Stimulated activated CD8-positive, alpha-beta memory T cell treated with anti-CD3 and anti-CD28 coated beads, Interleukin-7, amount 100 ng/mL, for 48 hours (primary cell): ENCODE results near the gene RHOG.
A peak's percentile ranks its signal among the peaks of the same experiment; 100 is the strongest.

ENCODE experiments used
- DNase-seq, 2 donors: peaks; one replicate each; pipeline ENCODE4 v3.0.0-alpha.2; 2020; ENCODE audit warnings: low read depth in 1 of 2; ENCODE audit errors: extremely low read depth in 1 of 2

RHOG gene

DNA sequence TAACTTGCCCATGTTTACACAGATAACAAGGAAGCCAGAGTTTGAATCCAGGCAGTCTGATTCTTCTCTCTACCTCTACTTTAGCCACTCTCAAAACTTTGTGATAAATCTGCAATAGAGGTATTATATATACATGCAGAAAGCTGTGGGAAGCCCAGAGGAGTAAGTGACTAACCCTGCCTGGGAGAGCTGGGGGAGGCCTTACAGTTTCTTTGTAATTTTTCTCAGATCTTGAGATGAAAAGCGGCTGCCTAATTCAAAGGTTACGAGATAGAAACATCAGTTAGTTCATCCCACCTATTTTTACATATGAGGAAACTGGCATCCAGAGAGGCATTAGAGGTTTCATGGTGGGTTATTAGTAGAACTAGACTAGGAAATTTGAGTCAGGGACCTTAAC, 19.6 kb upstream of the RHOG start:
- DNase-seq = no peak

DNA sequence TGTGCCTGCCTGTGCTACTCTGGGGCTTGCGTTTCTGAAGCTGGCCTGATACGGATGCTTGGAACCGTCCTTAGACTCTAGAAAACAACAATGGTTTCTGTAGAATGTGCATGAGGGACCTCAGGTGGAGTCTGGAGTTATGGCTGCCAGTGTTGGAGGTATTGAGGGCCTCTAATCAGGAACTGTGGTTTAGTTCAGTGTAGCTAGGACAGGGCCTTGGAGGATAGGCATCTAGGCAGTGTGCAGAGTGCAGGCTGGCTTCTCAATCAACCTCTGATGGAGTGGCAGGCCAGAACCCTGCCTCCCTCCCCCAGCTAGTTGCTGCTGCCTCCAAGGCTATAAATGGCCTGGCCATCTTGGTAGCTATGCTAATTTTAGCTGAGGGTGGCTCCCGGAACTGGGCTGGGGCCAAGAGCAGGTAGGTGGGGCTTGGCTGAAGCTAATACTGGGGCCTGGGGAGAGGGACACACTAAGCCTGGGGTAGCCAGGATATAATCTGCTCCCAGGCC, 18.7 kb upstream of the RHOG start:
- no peak for DNase-seq

DNA sequence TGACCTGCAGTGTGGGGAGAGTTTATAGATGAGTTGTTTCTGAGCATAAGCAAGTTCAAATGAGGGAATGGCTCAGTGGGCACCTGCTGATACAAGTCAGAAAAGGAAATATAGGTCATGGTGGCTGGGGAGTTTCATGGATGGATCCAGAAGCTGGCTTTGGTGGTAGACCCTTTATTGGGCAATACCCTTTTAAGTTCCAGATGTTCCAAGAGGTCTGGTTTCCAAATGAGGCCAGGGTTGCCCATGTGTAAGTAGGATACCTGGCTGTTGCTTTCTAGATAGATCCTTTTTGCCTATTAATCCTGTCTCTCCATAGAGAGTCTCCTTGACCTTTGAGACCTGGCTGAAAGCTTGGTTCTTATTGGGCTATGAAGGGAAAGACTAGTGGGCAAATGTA, 16.9 kb upstream of the RHOG start:
- DNase-seq = no peak

DNA sequence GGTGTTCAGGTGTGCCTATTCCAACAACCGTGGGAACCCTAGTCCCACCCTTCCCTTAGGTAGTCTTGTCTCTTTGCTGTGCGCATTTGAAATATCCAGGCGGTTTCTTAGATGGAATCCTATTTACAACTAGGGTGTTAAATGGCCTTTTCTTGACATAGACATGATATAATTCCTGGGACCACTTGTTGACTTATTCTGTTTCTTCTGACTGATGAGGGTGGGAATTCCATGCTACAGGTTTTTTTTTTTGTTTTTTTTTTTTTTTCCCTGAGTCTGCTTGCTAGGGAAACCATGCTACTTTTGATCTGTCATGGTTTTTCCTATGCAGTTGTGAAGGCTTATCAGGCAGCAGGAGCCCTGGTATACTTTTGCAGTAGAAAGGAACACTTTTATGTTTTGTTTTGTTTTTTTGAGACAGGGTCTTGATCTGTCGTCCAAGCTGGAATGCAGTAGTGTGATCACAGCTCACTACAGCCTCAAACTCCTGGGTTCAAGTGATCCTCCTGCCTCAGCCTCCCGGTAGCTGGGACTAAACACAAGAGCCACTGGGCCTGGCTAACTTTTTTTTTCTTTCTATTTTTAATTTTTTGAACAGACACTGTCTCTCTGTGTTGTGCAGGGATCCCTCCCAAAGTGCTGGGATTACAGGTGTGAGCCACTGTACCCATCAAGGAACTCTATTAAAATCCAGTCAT, 16.2 kb upstream of the RHOG start:
- no peak for DNase-seq

DNA sequence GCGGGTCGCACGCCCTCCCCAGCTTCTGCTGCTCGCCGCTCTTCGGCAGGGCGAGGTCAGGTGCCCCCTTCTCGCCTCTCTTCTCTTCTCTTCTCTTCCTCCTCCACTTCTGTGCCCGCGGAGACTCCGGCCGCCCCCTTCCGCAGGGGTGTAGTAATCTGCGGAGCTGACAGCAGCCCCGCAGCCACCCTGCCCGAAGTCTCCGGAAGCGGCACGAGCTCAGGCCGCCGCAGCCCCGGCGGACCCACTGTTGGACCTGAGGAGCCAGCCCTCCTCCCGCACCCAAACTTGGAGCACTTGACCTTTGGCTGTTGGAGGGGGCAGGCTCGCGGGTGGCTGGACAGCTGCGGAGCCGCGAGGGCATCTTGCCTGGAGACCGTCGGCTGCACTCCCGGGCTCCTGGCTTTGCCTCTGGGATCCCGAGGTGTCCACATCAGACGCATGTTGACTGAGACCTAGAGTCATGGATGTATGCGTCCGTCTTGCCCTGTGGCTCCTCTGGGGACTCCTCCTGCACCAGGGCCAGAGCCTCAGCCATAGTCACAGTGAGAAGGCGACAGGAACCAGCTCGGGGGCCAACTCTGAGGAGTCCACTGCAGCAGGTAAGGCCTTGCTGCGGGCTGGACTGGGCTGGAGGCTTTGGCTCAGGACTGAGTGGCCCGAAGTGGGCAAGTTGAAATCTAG, 15.2 kb upstream of the RHOG start:
- DNase-seq = no peak

DNA sequence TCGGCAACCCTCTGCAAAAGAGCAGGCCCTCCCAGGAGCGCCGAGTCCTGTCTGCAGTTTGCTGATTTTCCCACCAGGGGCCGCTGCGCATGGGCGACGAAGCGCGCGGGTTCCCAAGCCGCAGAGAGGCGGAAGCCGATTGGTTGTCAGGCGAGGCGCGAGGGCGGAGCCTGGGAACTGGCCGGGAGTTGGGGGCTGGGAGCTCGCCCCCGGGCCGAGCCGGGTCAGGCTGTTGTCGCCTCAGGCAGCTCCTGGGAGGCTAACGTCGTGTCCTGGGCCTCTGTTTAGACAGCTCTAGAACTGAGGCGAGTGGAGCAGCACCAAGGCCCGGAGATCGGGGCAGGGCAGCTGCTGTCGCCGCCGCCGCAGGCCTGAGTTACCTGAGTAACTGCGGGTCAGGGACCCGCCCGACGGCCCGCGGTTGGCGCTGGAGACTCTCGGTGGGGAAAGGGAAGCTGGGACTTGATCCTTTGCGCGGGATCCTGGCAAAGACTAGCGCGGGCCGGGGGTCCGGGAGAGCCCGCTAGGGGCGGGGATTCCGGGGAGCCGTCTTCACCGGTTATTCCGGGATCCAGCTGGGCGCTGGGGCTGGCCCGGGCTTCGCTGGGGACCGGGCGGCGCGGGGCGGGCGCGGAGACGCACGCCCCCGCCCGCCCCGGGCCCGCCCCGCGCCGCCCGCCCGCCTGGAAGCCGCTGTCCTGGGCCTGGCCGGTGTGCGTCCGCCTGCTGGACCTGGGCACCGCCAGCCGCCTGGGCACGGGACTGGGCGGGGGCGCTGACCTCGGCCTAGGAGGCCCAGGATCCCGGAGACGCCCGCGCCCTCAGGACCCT, 14.4 kb upstream of the RHOG start, which contains the start of gene STIM1:
STIM1 (plus strand) TSS at position 688 of the 831 bp plus-strand sequence. CDS start 607 bp downstream, outside the sequence.
- DNase-seq = peak; percentile 95 to 98

DNA sequence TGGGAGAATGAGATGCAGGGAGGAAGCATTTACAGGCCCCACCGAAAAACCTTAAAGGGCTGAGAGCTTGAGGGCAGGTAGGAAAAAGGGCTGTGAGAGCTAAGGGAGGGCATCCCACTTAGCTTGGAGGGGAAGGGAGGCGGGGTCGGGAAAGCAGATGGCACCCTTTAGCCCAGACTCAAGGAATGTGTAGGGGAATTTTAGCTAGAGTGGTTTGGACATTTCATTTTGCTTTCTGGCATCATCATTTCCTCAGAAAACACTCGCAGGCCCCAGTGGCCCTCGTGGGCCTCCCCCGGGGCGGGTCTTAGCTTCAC, 13.9 kb upstream of the RHOG start:
- DNase-seq = no peak

DNA sequence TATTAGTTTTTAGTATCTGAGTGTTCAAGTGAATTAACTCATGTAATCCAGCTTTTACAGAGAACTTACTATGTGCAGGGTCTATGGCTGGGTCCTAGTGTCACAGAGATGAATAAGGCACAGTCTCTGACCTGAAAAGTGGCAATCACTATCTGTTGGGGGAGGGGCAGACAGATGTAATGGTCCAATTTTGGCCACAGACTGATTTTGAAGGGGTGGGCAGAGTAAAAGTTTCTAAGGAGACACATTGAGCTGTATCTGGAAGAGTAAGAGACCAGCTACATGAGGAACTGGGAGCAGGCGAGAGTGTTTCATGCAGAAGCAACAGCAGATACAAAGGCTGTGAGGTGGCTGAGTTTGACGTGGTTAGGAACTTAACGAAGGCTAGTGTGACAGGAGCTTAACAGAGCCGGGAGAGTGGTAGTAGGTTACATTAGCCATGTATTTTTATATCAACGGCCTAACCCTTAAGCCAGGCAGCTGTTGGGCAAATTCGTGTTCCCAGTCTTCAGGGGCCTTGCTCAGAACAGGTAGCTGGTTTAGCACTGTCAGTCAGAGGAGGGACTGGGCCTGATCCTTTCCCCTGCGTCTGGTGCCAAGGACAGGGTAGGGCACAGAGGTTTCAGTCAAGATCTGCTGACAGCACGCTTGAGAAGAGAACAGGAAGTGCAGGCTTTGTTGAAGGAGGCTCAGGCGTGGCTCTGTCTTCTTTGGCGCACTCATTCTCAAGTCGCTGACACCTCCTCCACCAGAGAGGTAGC, 13.3 kb upstream of the RHOG start:
- DNase-seq = peak in 1 of 2 donors; percentile 62

DNA sequence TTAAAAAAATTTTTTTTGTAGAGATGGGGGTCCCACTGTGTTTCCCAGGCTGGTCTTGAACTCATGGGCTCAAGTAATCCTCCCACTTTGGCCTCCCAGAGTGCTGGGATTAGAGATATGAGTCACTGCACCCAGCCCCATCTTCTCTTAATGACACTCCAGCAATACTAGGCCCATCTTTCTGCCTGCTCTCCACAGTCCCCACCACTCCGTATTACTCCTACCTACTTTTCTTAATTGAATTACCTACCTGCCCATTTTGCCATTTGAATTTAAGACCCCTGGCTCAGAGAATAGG, 12.7 kb upstream of the RHOG start:
- no peak for DNase-seq

DNA sequence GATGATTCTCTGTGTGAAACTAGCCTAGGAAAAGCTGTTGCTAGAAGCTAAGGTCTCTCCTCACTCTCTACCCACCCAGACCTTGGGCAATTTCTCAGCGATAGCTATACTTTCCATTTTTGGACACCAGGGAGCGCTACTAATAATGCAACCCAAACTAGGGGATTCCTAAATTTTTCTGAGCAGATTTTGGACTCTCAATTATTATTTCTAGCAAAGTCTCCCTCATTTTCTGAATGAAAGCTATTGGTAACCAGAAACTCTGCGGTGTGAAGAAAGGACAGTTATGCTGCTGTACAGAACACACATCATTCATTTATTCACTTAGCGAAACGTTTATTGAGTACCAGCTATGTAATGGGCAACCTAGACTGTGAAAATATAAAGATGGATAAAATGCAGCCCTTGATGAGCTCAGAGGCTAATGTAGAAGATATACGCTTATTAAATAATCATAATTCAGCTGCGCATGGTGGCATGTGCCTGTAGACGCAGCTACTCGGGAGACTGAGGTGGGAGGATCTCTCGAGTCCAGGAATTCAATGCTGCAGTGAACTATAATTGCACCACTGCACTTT, 8.6 kb upstream of the RHOG start:
- no peak for DNase-seq

DNA sequence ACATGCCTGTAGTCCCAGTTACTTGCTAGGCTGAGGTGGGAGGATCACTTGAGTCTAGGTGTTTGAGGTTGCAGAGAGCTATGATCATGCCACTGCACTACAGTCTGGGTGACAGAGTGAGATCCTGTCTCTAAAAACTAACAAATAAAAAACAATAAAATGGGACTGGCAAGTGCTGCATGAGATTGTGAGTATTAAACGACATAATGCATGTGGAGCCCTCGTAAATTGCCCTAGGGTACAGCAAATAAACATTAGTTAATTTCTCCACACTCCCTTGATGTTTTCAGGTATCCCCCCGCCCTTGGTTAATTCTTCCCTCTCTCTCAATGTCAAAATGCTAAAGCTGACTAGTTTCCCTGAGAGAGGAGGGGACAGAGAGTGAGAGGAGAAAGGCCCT, 4.9 kb upstream of the RHOG start:
- no peak for DNase-seq

DNA sequence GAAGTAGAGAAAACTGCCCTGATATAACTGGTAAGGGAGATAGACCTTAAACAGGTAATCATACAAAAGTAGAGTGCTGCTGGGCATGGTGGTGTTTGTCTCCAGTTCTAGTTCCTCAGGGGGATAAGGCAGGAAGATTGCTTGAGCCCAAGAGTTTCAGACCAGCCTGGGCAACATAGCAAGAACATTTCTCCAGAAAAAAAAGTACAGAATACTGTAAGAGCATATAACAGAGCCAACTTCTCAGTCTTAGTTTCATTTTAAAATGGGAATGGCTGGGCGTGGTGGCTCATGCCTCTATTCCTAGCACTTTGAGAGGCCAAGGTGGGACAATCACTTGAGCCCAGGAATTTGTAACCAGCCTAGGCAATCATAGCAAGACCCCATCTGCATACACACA, 4.5 kb upstream of the RHOG start:
- DNase-seq = no peak

DNA sequence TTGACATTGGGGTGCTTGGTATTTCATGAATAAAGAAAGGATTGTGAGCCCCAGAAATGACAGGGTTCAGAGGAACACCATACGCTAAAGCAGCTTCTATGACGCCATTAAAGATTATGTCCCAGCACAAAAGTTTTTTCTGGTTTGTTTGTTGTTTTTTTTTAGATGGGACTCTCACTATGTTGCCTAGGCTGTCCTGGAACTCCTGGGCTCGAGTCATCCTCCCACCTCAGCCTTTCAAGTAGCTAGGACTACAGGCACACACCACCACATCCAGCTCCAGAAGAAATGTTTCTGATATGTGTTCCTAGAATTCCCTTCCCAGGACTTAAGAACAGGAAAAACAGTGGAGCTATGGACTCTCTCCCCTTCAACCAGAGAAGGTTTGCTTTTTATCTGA, 2.6 kb upstream of the RHOG start:
- no peak for DNase-seq

DNA sequence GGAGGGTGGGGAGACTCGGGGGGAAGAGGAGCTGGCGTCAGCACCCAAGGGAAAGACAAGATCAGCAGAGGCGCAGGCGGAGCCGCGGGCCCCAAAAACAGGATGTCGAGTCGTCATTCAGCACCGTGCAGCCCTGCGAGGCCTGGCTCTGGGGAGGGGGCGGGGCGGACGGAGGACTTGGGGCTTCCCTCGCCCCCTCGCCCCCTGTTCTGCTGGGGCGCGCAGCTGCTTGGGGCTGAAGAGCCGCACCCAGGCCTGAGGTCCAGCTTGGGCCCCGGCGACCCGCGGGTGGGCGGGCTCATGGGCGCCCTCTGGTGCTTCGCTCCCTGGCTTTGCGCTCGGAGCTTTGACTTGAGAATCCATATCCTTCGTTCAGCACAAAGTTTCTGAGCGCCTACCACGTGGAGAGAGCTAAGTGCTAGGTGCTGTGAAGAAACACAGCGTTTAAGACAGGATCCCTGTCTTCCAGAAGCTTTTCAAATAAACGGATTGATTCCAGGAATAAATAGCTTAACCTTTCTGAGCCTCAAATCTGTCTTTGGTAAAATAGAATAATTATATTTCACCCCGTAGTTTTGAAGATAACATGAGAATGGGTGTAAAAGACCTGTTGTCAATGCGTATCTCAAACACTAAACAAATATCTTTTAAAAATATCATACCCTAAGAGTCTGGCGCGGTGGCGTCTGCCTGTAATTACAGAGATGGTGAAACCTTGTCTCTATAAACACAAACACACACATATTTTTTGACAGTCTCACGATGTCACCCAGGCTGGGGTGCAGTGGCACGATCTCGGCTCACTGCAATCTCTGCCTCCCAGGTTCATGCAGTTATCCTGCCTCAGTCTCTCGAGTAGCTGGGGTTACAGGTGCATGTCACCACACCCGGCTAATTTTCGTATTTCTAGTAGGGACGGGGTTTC, 929 bp upstream of the RHOG start:
- peak in 1 of 2 donors; percentile 94 for DNase-seq

DNA sequence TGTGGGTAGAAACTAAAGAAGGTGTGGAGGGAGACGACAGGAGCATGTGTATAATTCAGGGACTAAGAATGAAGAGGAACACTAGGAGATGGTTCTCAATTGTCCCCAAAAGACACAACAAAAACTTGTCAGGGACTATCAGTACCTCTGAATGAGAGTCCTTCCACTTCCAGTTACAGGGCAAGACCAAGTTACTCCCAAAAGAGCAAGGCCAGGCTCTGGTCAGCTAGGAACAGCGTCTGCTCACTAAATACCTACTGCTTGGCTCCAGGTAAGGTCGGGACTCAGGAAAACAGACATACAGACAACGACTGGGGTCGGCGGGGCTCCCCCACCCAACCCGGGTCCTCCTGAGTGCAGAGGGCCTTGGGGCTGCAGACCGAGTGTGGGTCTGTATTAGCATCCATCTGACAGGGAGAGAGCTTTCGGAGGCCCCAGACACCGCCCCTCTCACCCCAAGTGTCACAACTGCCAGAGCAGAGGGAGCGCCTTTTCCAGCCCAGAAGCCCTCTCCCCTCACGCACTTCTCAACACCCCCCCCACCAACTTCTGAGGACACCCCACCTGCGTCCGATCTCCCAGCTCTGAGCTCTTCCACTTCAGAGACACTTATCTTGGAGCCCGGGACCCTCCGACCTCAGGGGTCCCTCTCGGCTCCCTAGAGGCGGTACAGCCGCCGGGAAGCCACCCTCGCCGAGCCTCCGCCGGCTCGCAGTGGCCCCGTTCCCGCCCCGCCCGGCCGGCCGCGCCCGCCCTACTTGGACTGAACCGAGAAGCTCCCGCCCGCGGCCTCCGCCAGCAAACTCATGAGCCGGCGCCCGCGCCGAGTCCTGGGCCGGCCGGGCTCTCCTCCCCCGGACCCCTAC, 522 bp downstream of the RHOG start:
- no peak for DNase-seq

DNA sequence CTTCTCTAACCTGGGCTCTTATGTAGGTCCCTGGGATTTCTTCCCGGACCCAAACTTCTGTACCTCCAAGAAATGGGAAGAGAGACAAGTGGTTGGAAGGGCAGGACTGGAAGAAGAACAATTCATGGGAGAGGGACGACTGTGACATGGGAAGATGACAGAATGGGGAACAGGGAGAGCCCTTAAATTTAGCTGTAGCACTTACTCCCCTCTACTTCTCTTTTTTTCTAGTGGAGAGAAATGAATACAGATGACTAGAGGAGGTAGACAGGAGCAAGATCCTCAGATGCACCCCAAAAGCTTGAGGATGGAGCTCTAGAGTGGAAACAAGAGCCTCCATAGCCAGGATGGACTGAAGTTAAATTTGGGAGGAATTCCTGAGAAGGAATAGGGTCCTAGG, 2.3 kb downstream of the RHOG start:
- no peak for DNase-seq

DNA sequence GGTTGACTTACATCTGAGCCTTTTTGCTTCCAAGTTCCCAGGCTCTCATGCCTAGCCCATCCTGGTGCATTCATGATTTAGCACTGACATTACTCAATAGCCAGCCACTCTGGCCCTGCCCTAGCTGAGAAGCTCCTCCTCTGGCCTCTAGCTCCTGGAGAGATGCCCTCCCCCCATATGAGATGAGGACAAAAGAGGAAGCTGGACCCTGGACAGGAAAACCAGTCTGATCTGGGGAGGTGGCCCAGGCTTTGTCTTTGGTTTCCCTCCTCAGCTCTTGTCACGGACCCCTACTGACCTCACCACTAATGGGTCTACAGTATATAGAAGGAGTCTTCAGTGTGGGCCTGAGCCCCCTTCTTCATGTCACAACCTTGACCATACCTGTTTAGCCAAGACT, 3.0 kb downstream of the RHOG start:
- DNase-seq = no peak

DNA sequence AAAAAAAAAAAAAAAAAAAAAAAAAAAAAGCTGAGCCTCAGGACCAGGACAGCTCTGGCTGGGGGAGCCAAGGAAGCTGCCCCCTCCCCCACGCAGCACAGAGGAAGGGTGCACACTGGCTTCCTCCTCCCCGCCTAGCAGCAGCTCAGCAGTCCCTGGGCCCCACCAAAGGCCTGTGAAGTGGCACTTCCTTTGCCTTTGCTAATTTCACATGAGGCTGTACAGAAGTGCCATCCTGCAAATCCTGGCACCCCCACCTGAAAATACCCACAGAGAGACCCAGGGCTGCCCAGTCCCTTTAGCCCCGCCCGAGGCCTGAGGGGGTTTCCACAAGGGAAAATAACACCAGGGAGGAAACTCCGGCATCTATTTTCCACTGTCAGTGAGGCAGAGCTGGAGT, 3.9 kb downstream of the RHOG start:
- no peak for DNase-seq

DNA sequence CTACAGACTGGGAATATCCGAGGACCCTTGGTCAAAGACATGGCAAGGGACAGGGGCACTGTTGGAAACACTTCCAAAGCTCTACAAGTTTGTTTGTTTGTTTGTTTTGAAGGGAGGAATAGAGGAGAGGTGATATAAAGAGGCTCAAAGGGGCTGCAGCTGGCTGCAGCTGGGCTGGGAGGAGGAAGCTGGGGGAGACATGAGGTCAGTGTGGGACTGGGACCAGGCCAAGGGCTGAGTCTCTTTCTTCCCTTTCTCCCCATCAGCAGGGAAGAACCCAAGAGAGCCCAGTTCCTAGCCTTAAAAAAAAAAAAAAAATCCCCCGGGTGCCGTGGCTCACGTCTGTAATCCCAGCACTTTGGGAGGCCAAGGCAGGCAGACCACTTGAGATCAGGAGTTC, 5.0 kb downstream of the RHOG start:
- no peak for DNase-seq
